ENCODE results near the gene PHLDA1. TPM values are rescaled to one million over a fixed set of nuclear protein-coding genes. Genes with fewer than 3 reads are reported as not detected.

PHLDA1 gene
- total and polyA plus RNA-seq, 2 of the 13 experiments (the other 11 are each of a cell fraction or from before 2014, with no cell fraction given): 33.8 to 41.0 TPM

DNA sequence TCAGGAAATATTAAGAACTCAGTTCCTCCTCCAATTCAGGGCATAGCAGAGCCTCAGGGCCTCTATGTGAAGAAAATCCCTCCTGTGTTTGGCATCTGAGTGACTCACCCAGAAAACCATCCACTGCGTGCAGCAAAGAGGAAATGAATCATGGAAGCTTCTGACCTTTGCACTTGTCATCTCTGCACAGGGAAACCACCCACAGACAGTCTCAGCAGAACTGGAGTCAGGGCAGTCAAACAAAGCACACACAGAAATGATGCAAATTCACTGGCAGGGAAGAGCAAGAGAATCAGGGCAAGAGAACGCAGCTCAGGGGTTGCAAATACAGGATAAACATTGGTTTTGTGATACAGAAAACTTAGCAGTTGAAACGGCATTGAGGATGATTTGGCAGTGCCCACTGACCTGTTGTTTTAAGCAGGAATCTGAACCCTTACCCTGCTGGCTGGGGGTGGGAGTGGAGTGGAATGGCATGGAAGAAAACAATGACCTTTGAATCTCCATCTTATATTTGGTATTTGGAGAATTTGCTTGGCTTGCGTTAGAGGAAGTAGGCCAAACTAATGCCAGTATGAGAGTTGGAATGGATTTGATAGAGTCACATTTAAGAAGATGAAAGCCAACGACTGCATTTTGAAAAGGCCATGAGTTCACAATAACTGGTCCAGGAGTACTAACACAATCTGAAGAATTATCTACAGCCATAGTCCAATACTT is 53.5 kb downstream of the PHLDA1 start (continued):
- TF ChIP-seq, protein P1, sequence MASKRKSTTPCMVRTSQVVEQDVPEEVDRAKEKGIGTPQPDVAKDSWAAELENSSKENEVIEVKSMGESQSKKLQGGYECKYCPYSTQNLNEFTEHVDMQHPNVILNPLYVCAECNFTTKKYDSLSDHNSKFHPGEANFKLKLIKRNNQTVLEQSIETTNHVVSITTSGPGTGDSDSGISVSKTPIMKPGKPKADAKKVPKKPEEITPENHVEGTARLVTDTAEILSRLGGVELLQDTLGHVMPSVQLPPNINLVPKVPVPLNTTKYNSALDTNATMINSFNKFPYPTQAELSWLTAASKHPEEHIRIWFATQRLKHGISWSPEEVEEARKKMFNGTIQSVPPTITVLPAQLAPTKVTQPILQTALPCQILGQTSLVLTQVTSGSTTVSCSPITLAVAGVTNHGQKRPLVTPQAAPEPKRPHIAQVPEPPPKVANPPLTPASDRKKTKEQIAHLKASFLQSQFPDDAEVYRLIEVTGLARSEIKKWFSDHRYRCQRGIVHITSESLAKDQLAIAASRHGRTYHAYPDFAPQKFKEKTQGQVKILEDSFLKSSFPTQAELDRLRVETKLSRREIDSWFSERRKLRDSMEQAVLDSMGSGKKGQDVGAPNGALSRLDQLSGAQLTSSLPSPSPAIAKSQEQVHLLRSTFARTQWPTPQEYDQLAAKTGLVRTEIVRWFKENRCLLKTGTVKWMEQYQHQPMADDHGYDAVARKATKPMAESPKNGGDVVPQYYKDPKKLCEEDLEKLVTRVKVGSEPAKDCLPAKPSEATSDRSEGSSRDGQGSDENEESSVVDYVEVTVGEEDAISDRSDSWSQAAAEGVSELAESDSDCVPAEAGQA (IDR thresholded peaks at IDR 0.05; ENCODE audit: low read depth): no peak
- TF ChIP-seq, protein P1 (CRISPR knock-in tag; IDR thresholded peaks at IDR 0.05; ENCODE audit: borderline replicate concordance): no peak; the same call in 1 of the 2 replicates
- TF ChIP-seq NCOA2 (CRISPR knock-in tag; IDR thresholded peaks at IDR 0.05) (peak; percentile 95), ZNF180 (CRISPR knock-in tag; IDR thresholded peaks at IDR 0.05; ENCODE audit: borderline replicate concordance, low read depth) (no peak), ZNF263 (CRISPR knock-in tag; IDR thresholded peaks at IDR 0.05) (no peak), ZBTB20 (CRISPR knock-in tag; IDR thresholded peaks at IDR 0.05; ENCODE audit: borderline replicate concordance, low read depth) (peak; percentile 66; the same call in 1 of the 2 replicates), ZNF782 (CRISPR knock-in tag; IDR thresholded peaks at IDR 0.05; ENCODE audit: borderline replicate concordance) (no peak; the same call in 1 of the 2 replicates), CSRNP2 (CRISPR knock-in tag; conservative IDR thresholded peaks at IDR 0.05; ENCODE audit: low read depth) (no peak), MIXL1 (CRISPR knock-in tag; IDR thresholded peaks at IDR 0.05) (peak; percentile 94), POLR2A (IDR thresholded peaks at IDR 0.05; ENCODE audit: insufficient read depth in 1 of 2, low read depth in 2 of 2, low read length in 2 of 2) (peak in 1 of 2 experiments; percentile 41; a peak in 3 of 4 replicates), TMF1 (CRISPR knock-in tag; IDR thresholded peaks at IDR 0.05; ENCODE audit: low read depth) (no peak), TEAD3 (CRISPR knock-in tag; optimal IDR thresholded peaks at IDR 0.05; ENCODE audit: borderline replicate concordance) (peak; percentile 90), ZNF761 (CRISPR knock-in tag; conservative IDR thresholded peaks at IDR 0.05) (peak; percentile 53; the same call in 1 of the 2 replicates), NCOA1 (CRISPR knock-in tag; IDR thresholded peaks at IDR 0.05) (no peak), ZNF251 (CRISPR knock-in tag; IDR thresholded peaks at IDR 0.05) (no peak), ZNF747 (CRISPR knock-in tag; IDR thresholded peaks at IDR 0.05; ENCODE audit: borderline replicate concordance) (peak; percentile 54; the same call in 1 of the 2 replicates), FOXK1 (CRISPR knock-in tag; IDR thresholded peaks at IDR 0.05; ENCODE audit: borderline replicate concordance, low read depth) (peak; percentile 89; the same call in 1 of the 2 replicates), DMAP1 (CRISPR knock-in tag; IDR thresholded peaks at IDR 0.05) (peak; percentile 75; the same call in 1 of the 2 replicates)
- TF ChIP-seq, protein P2, sequence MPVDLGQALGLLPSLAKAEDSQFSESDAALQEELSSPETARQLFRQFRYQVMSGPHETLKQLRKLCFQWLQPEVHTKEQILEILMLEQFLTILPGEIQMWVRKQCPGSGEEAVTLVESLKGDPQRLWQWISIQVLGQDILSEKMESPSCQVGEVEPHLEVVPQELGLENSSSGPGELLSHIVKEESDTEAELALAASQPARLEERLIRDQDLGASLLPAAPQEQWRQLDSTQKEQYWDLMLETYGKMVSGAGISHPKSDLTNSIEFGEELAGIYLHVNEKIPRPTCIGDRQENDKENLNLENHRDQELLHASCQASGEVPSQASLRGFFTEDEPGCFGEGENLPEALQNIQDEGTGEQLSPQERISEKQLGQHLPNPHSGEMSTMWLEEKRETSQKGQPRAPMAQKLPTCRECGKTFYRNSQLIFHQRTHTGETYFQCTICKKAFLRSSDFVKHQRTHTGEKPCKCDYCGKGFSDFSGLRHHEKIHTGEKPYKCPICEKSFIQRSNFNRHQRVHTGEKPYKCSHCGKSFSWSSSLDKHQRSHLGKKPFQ (CRISPR knock-in tag; IDR thresholded peaks at IDR 0.05; ENCODE audit: insufficient replicate concordance): no peak
- TF ChIP-seq, protein P3, sequence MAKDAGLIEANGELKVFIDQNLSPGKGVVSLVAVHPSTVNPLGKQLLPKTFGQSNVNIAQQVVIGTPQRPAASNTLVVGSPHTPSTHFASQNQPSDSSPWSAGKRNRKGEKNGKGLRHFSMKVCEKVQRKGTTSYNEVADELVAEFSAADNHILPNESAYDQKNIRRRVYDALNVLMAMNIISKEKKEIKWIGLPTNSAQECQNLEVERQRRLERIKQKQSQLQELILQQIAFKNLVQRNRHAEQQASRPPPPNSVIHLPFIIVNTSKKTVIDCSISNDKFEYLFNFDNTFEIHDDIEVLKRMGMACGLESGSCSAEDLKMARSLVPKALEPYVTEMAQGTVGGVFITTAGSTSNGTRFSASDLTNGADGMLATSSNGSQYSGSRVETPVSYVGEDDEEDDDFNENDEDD (CRISPR knock-in tag; IDR thresholded peaks at IDR 0.05; ENCODE audit: borderline replicate concordance): peak; percentile 20; the same call in 1 of the 2 replicates
